LNCaP clone FGC (cell line): ENCODE data around the gene ANKS6.

Experiments
- DNase-seq: peaks from one replicate; pipeline ENCODE4 v3.0.0-alpha.2; 2011; ENCODE audit warnings: low read depth
- H3K4me3 ChIP-seq: 2 replicates; pipeline ENCODE4 v1.5.1; 2011; ENCODE audit warnings: mild to moderate bottlenecking, low read depth, low read length, control low read depth
- CTCF ChIP-seq: IDR thresholded peaks from 2 replicates; pipeline ENCODE4 v1.5.1; 2012; ENCODE audit warnings: mild to moderate bottlenecking; ENCODE audit not compliant: control insufficient read depth, insufficient read depth; ENCODE audit errors: extremely low read depth

Gene ANKS6

GRCh38 chr9:98706651-98707165, 89.6 kb downstream of the ANKS6 start:
- no peak overlapping the region for H3K4me3 ChIP-seq
- TF ChIP-seq CTCF, result no peak
- no peak for DNase-seq

GRCh38 chr9:98702835-98703380, 93.4 kb downstream of the ANKS6 start:
- no peak for TF ChIP-seq CTCF
- no peak overlapping the region for H3K4me3 ChIP-seq
- no peak for DNase-seq

GRCh38 chr9:98702340-98702739, 94.0 kb downstream of the ANKS6 start:
- no peak overlapping the region for H3K4me3 ChIP-seq
- TF ChIP-seq CTCF, result no peak
- DNase-seq, result no peak

- H3K4me3 ChIP-seq, result no peak overlapping the region
- no peak for DNase-seq
- no peak for TF ChIP-seq CTCF
Measured at GRCh38 chr9:98701576-98701975, 94.8 kb downstream of the ANKS6 start.

- no peak for DNase-seq
- TF ChIP-seq CTCF, result no peak
- no peak overlapping the region for H3K4me3 ChIP-seq
Measured at GRCh38 chr9:98700801-98701200, 95.6 kb downstream of the ANKS6 start.

GRCh38 chr9:98698856-98699255, 97.5 kb downstream of the ANKS6 start:
- no peak for TF ChIP-seq CTCF
- DNase-seq, result no peak
- no peak overlapping the region for H3K4me3 ChIP-seq

- H3K4me3 ChIP-seq, result no peak overlapping the region
- no peak for TF ChIP-seq CTCF
- no peak for DNase-seq
Measured at GRCh38 chr9:98694943-98695342, 101.4 kb downstream of the ANKS6 start.
